ENCODE results near the gene CLSTN2.

Gene CLSTN2

DNA sequence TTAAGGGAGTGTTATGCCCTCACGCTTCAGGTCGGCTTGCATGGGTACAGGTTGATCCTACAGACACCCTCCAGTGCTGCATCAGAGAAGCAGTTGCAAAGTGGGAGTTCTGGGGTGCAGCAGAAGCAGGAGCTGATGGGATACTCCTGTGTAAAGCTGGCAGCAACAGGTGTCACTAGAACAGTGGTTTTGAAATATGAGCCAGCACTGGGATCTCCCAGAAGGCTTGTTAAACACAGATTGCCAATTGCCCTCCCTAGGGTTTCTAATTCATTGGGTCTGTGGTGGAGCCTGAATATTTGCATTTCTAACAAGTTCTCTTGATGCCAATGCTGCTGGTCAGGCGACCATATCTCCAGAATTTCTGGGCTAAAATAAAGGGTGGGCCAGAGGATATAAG is 350.4 kb downstream of the CLSTN2 start:
- H2BK15ac ChIP-seq (ENCODE audit: low read depth, poor library complexity, severe bottlenecking), result no peak overlapping the region

DNA sequence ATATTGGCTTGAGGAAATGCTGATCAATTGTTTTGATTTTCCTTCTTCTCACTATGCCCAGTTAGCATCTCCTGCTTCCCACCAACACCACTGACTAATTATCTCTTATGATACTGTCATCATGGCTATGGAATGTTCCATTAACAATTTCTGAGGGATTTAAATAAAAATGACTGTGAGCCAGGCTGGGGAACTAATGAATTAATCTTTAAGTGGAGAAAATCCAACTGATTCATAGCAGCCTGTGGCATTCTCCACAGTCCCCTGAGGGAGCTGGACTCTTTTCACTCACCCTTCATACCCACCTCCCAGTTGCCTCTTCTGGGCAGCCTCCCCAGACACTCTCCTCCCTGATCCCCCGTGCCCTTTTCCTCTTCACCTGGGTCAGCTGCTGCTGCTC is 353.6 kb downstream of the CLSTN2 start:
- WGBS, result 0% methylated on average over 1 of the region's 1 CpG
- DNase-seq, result no peak
- no peak overlapping the region for H3K18ac ChIP-seq (ENCODE audit: low read depth in 1 of 2, low read length in 2 of 2)
- no peak overlapping the region for H2AK5ac ChIP-seq (ENCODE audit: low read length, severe bottlenecking)
- H3K79me1 ChIP-seq (replicated peaks; ENCODE audit: low read length, poor library complexity, severe bottlenecking), result peaks cover 3% of the 10 kb centered on the region
- no peak overlapping the region for H2BK120ac ChIP-seq (ENCODE audit: low read depth, low read length)
- H2BK12ac ChIP-seq (ENCODE audit: low read length in 2 of 2), result no peak overlapping the region
- H4K91ac ChIP-seq (ENCODE audit: low read length), result no peak overlapping the region
- H3K4me2 ChIP-seq (ENCODE audit: low read length, poor library complexity, severe bottlenecking), result no peak overlapping the region
- no peak overlapping the region for H2BK5ac ChIP-seq (ENCODE audit: low read depth, low read length, poor library complexity, severe bottlenecking)
- no peaks in the 10 kb centered on the region for H3K9me3 ChIP-seq (ENCODE audit: control insufficient read depth, low read length)
- H3K27ac ChIP-seq (ENCODE audit: low read length, poor library complexity, severe bottlenecking), result no peak overlapping the region
- H3K9ac ChIP-seq (ENCODE audit: low read length), result no peak overlapping the region
- H3K36me3 ChIP-seq (ENCODE audit: control insufficient read depth in 1 of 2, insufficient read depth in 2 of 2, low read depth in 1 of 2, low read length in 2 of 2), result no peaks in the 10 kb centered on the region
- no peak overlapping the region for H3K4me3 ChIP-seq (ENCODE audit: insufficient read depth in 1 of 2, low read depth in 1 of 2, low read length in 2 of 2)
- H4K8ac ChIP-seq (ENCODE audit: low read length), result no peak overlapping the region
- H2BK15ac ChIP-seq (ENCODE audit: low read depth, poor library complexity, severe bottlenecking), result no peak overlapping the region
- H3K4ac ChIP-seq (ENCODE audit: low read depth in 1 of 2, low read length in 2 of 2), result no peak overlapping the region
- peaks cover 15 to 16% of the 10 kb centered on the region in 2 experiments for H3K27me3 ChIP-seq (ENCODE audit: control insufficient read depth in 1 of 2, insufficient read depth in 1 of 2, low read length in 2 of 2)
- no peak overlapping the region for H2AFZ ChIP-seq (ENCODE audit: low read depth, low read length)
- H3K4me1 ChIP-seq (ENCODE audit: control insufficient read depth, insufficient read depth, low read depth, low read length), result peaks cover 12% of the 10 kb centered on the region
- H3K14ac ChIP-seq (ENCODE audit: low read length in 2 of 2), result no peak overlapping the region
- H3K23ac ChIP-seq (ENCODE audit: low read length in 2 of 2), result no peak overlapping the region

More for the DNA sequence above, 350.4 kb downstream of the CLSTN2 start:
- H4K91ac ChIP-seq (ENCODE audit: low read length), result no peak overlapping the region
- no peak overlapping the region for H3K4me3 ChIP-seq (ENCODE audit: insufficient read depth in 1 of 2, low read depth in 1 of 2, low read length in 2 of 2)
- H4K8ac ChIP-seq (ENCODE audit: low read length), result no peak overlapping the region
- H3K18ac ChIP-seq (ENCODE audit: low read depth in 1 of 2, low read length in 2 of 2), result no peak overlapping the region
- no peak for DNase-seq
- H2BK120ac ChIP-seq (ENCODE audit: low read depth, low read length), result no peak overlapping the region
- H3K27ac ChIP-seq (ENCODE audit: low read length, poor library complexity, severe bottlenecking), result no peak overlapping the region
- peaks cover 5% of the 10 kb centered on the region for H3K79me1 ChIP-seq (replicated peaks; ENCODE audit: low read length, poor library complexity, severe bottlenecking)
- no peaks in the 10 kb centered on the region for H3K9me3 ChIP-seq (ENCODE audit: control insufficient read depth, low read length)
- no peak overlapping the region for H3K23ac ChIP-seq (ENCODE audit: low read length in 2 of 2)
- no peak overlapping the region for H2BK12ac ChIP-seq (ENCODE audit: low read length in 2 of 2)
- no peak overlapping the region for H3K4me2 ChIP-seq (ENCODE audit: low read length, poor library complexity, severe bottlenecking)
- 51% methylated on average over 3 of the region's 3 CpGs for WGBS
- no peak overlapping the region for H2AK5ac ChIP-seq (ENCODE audit: low read length, severe bottlenecking)
- H3K14ac ChIP-seq (ENCODE audit: low read length in 2 of 2), result peak overlapping the region in 1 of 2 experiments; percentile 41
- no peak overlapping the region for H3K9ac ChIP-seq (ENCODE audit: low read length)
- peaks cover 18 to 19% of the 10 kb centered on the region in 2 experiments for H3K27me3 ChIP-seq (ENCODE audit: control insufficient read depth in 1 of 2, insufficient read depth in 1 of 2, low read length in 2 of 2)
- no peaks in the 10 kb centered on the region for H3K36me3 ChIP-seq (ENCODE audit: control insufficient read depth in 1 of 2, insufficient read depth in 2 of 2, low read depth in 1 of 2, low read length in 2 of 2)
- peaks cover 3% of the 10 kb centered on the region for H3K4me1 ChIP-seq (ENCODE audit: control insufficient read depth, insufficient read depth, low read depth, low read length)
- H3K4ac ChIP-seq (ENCODE audit: low read depth in 1 of 2, low read length in 2 of 2), result no peak overlapping the region
- H2BK5ac ChIP-seq (ENCODE audit: low read depth, low read length, poor library complexity, severe bottlenecking), result no peak overlapping the region
- H2AFZ ChIP-seq (ENCODE audit: low read depth, low read length), result no peak overlapping the region

DNA sequence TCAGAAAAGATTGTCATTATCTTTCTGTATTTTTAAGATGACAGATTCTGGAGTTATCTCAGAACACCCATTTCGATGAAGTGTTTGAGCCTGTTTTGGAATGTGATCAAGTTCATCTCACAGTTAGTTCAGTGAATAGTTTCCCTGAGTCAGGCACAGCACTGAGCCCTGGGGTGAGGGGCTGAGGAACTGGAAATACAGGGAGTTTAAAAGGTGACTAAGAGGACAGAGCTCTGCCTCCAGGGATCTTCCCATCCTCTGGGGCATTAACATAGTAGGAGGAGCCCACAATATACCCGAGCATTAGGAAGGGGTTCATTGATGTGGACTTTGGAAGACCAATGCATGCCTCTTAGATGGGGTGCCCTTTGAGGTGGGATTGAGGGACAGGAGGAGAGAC is 355.1 kb downstream of the CLSTN2 start:
- Histone ChIP-seq H3K27me3 (ENCODE audit: control insufficient read depth in 1 of 2, insufficient read depth in 1 of 2, low read length in 2 of 2) (peaks cover 9 to 10% of the 10 kb centered on the region in 2 experiments), H3K9ac (ENCODE audit: low read length) (no peak overlapping the region), H2BK12ac (ENCODE audit: low read length in 2 of 2) (no peak overlapping the region), H3K4ac (ENCODE audit: low read depth in 1 of 2, low read length in 2 of 2) (no peak overlapping the region), H2BK120ac (ENCODE audit: low read depth, low read length) (no peak overlapping the region), H3K4me3 (ENCODE audit: insufficient read depth in 1 of 2, low read depth in 1 of 2, low read length in 2 of 2) (no peak overlapping the region), H4K8ac (ENCODE audit: low read length) (no peak overlapping the region), H3K9me3 (ENCODE audit: control insufficient read depth, low read length) (no peaks in the 10 kb centered on the region), H4K91ac (ENCODE audit: low read length) (no peak overlapping the region), H3K23ac (ENCODE audit: low read length in 2 of 2) (no peak overlapping the region), H2BK15ac (ENCODE audit: low read depth, poor library complexity, severe bottlenecking) (no peak overlapping the region), H3K14ac (ENCODE audit: low read length in 2 of 2) (no peak overlapping the region), H3K36me3 (ENCODE audit: control insufficient read depth in 1 of 2, insufficient read depth in 2 of 2, low read depth in 1 of 2, low read length in 2 of 2) (no peaks in the 10 kb centered on the region), H3K18ac (ENCODE audit: low read depth in 1 of 2, low read length in 2 of 2) (no peak overlapping the region), H3K79me1 (replicated peaks; ENCODE audit: low read length, poor library complexity, severe bottlenecking) (peaks cover 3% of the 10 kb centered on the region), H3K27ac (ENCODE audit: low read length, poor library complexity, severe bottlenecking) (no peak overlapping the region), H2AK5ac (ENCODE audit: low read length, severe bottlenecking) (no peak overlapping the region), H3K4me1 (ENCODE audit: control insufficient read depth, insufficient read depth, low read depth, low read length) (peaks cover 12% of the 10 kb centered on the region), H2BK5ac (ENCODE audit: low read depth, low read length, poor library complexity, severe bottlenecking) (no peak overlapping the region), H3K4me2 (ENCODE audit: low read length, poor library complexity, severe bottlenecking) (no peak overlapping the region), H2AFZ (ENCODE audit: low read depth, low read length) (no peak overlapping the region)
- WGBS, result 34% methylated on average over 2 of the region's 2 CpGs
- DNase-seq, result no peak

DNA sequence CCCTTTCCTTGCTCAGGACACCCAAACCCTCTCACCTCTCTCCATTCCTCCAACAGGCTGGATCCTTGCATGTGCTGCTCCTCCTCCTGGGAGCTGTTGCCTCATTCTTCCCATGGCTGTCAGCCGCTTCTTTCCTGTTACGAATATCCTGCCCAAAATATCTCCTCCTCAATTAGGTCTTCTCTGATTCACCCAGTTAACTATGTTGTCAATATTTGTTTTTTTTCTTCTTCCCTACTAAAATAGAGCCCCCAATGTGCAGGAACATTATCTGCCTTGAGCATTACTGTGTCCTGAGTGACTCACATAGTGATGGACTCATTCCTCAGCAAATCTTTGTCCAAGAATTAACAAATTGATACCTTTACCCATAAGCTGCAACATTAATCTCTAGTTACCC is 357.2 kb downstream of the CLSTN2 start:
- 80% methylated on average over 2 of the region's 2 CpGs for WGBS
- H2AK5ac ChIP-seq (ENCODE audit: low read length, severe bottlenecking), result no peak overlapping the region

More for the DNA sequence above, 357.2 kb downstream of the CLSTN2 start:
- H3K4me1 ChIP-seq (ENCODE audit: control insufficient read depth, insufficient read depth, low read depth, low read length), result peaks cover 16% of the 10 kb centered on the region
- no peak overlapping the region for H4K91ac ChIP-seq (ENCODE audit: low read length)
- H3K4ac ChIP-seq (ENCODE audit: low read depth in 1 of 2, low read length in 2 of 2), result no peak overlapping the region
- no peaks in the 10 kb centered on the region for H3K9me3 ChIP-seq (ENCODE audit: control insufficient read depth, low read length)
- no peak overlapping the region for H3K18ac ChIP-seq (ENCODE audit: low read depth in 1 of 2, low read length in 2 of 2)
- H2AFZ ChIP-seq (ENCODE audit: low read depth, low read length), result no peak overlapping the region
- peak overlapping the region; percentile 63 for H3K9ac ChIP-seq (ENCODE audit: low read length)
- DNase-seq, result no peak
- H3K14ac ChIP-seq (ENCODE audit: low read length in 2 of 2), result no peak overlapping the region
- no peak overlapping the region for H3K4me2 ChIP-seq (ENCODE audit: low read length, poor library complexity, severe bottlenecking)
- H4K8ac ChIP-seq (ENCODE audit: low read length), result no peak overlapping the region
- H2BK12ac ChIP-seq (ENCODE audit: low read length in 2 of 2), result no peak overlapping the region
- H2BK120ac ChIP-seq (ENCODE audit: low read depth, low read length), result no peak overlapping the region
- H3K4me3 ChIP-seq (ENCODE audit: insufficient read depth in 1 of 2, low read depth in 1 of 2, low read length in 2 of 2), result peak overlapping the region in 1 of 2 experiments; percentile 1
- peak overlapping the region; percentile 65 for H3K27ac ChIP-seq (ENCODE audit: low read length, poor library complexity, severe bottlenecking)
- H3K79me1 ChIP-seq (replicated peaks; ENCODE audit: low read length, poor library complexity, severe bottlenecking), result peaks cover 1% of the 10 kb centered on the region
- no peaks in the 10 kb centered on the region for H3K27me3 ChIP-seq (ENCODE audit: control insufficient read depth in 1 of 2, insufficient read depth in 1 of 2, low read length in 2 of 2)
- no peak overlapping the region for H2BK5ac ChIP-seq (ENCODE audit: low read depth, low read length, poor library complexity, severe bottlenecking)
- H2BK15ac ChIP-seq (ENCODE audit: low read depth, poor library complexity, severe bottlenecking), result no peak overlapping the region
- no peaks in the 10 kb centered on the region for H3K36me3 ChIP-seq (ENCODE audit: control insufficient read depth in 1 of 2, insufficient read depth in 2 of 2, low read depth in 1 of 2, low read length in 2 of 2)
- no peak overlapping the region for H3K23ac ChIP-seq (ENCODE audit: low read length in 2 of 2)
